CD14-positive monocyte (primary cell): ENCODE data around the gene GGA1. TPM values are rescaled to one million over a fixed set of nuclear protein-coding genes. Genes with fewer than 3 reads are reported as not detected.
"Not testable (repeated sequence)": the region's sequence is repeated elsewhere in the genome, so short reads cannot be mapped to it uniquely, and the experiment has no call there.

Experiments used
- DNase-seq, 3 donors: peaks; one replicate each; pipeline ENCODE4 v3.0.0-alpha.2; 2011 to 2022
- H2AFZ ChIP-seq: 2 replicates; pipeline ENCODE4 v1.6.0; 2012; ENCODE audit warnings: mild to moderate bottlenecking, low read depth, low read length, inconsistent platforms; ENCODE audit not compliant: insufficient read depth, poor library complexity, severe bottlenecking
- H3K27ac ChIP-seq, 2 donors: 1 replicate in 1 of 2; 2 replicates in 1 of 2; pipeline ENCODE4 v1.5.1; 2012 to 2013; ENCODE audit warnings: low read length in 2 of 2, control low read depth in 1 of 2, inconsistent platforms in 1 of 2, low read depth in 1 of 2, mild to moderate bottlenecking in 1 of 2
- H3K27me3 ChIP-seq, 2 donors: one replicate each; pipeline versions ENCODE4 v1.6.0 to v1.6.1; 2011 to 2013; ENCODE audit warnings: low read length in 2 of 2; ENCODE audit not compliant: control insufficient read depth in 2 of 2, insufficient read depth in 2 of 2
- H3K36me3 ChIP-seq, 2 donors: replicated peaks in 1 of 2; 1 replicate in 1 of 2; 2 replicates in 1 of 2; pipeline versions ENCODE4 v1.5.1 to v1.6.1; 2012 to 2013; ENCODE audit warnings: low read length in 2 of 2, control low read depth in 1 of 2, inconsistent platforms in 1 of 2, mild to moderate bottlenecking in 1 of 2; ENCODE audit not compliant: insufficient read depth in 2 of 2, control insufficient read depth in 1 of 2
- H3K4me1 ChIP-seq, 2 donors: 1 replicate in 1 of 2; 2 replicates in 1 of 2; pipeline versions ENCODE4 v1.5.1 to v1.6.1; 2012 to 2013; ENCODE audit warnings: low read length in 2 of 2, control low read depth in 1 of 2, inconsistent platforms in 1 of 2, mild to moderate bottlenecking in 1 of 2, moderate library complexity in 1 of 2; ENCODE audit not compliant: insufficient read depth in 2 of 2, control insufficient read depth in 1 of 2
- H3K4me2 ChIP-seq: replicated peaks from 2 replicates; pipeline ENCODE3; 2012; ENCODE audit warnings: low read length, moderate library complexity, mild to moderate bottlenecking; ENCODE audit not compliant: poor library complexity, severe bottlenecking; ENCODE audit errors: extremely low read depth
- H3K4me3 ChIP-seq, 3 experiments: fragments of 200-600 bp in 1 of 3; sonication (generic) in 1 of 3; replicated peaks in 1 of 3; 1 replicate in 2 of 3; 2 replicates in 1 of 3; pipeline ENCODE4 v1.5.1; 2011 to 2013; ENCODE audit warnings: low read length in 3 of 3, mild to moderate bottlenecking in 3 of 3, control low read depth in 2 of 3, low read depth in 2 of 3, inconsistent platforms in 1 of 3, moderate library complexity in 1 of 3
- H3K79me2 ChIP-seq: 2 replicates; pipeline ENCODE4 v1.6.0; 2012; ENCODE audit warnings: mild to moderate bottlenecking, control low read depth, inconsistent platforms, low read length, moderate library complexity; ENCODE audit not compliant: insufficient read depth
- H3K9ac ChIP-seq: 2 replicates; pipeline ENCODE4 v1.6.0; 2017; ENCODE audit warnings: low read length, mild to moderate bottlenecking; ENCODE audit not compliant: insufficient read depth, poor library complexity, severe bottlenecking
- H3K9me3 ChIP-seq, 2 donors: replicated peaks in 1 of 2; 1 replicate in 1 of 2; 2 replicates in 1 of 2; pipeline versions ENCODE4 v1.5.1 to v1.6.1; 2012 to 2013; ENCODE audit warnings: low read length in 2 of 2, control low read depth in 1 of 2; ENCODE audit not compliant: control insufficient read depth in 1 of 2, insufficient read depth in 1 of 2
- H4K20me1 ChIP-seq: 2 replicates; pipeline ENCODE4 v1.6.0; 2012; ENCODE audit warnings: mild to moderate bottlenecking, low read length, control low read depth, moderate library complexity; ENCODE audit not compliant: insufficient read depth
- H3K27ac Mint-ChIP-seq, 7 donors: one replicate each; pipeline ENCODE4 v1.8.0; 2020; ENCODE audit warnings: mild to moderate bottlenecking in 7 of 7, mixed read lengths in 7 of 7, moderate library complexity in 6 of 7, inconsistent platforms in 2 of 7
- H3K27me3 Mint-ChIP-seq, 3 donors: one replicate each; pipeline ENCODE4 v1.8.0; 2021 to 2022; ENCODE audit warnings: low read depth in 3 of 3, mild to moderate bottlenecking in 3 of 3, mixed read lengths in 3 of 3, moderate library complexity in 3 of 3, inconsistent platforms in 1 of 3
- H3K36me3 Mint-ChIP-seq, 2 donors: one replicate each; pipeline ENCODE4 v1.8.0; 2020; ENCODE audit warnings: mixed read lengths in 2 of 2, inconsistent platforms in 1 of 2, mild to moderate bottlenecking in 1 of 2
- H3K4me1 Mint-ChIP-seq: one replicate; pipeline ENCODE4 v1.8.0; 2020; ENCODE audit warnings: mild to moderate bottlenecking, mixed read lengths
- H3K4me3 Mint-ChIP-seq, 2 donors: one replicate each; pipeline ENCODE4 v1.8.0; 2020; ENCODE audit warnings: mild to moderate bottlenecking in 2 of 2, mixed read lengths in 2 of 2, moderate library complexity in 1 of 2
- H3K9me3 Mint-ChIP-seq, 7 donors: one replicate each; pipeline ENCODE4 v1.8.0; 2020 to 2022; ENCODE audit warnings: mixed read lengths in 7 of 7, mild to moderate bottlenecking in 6 of 7, moderate library complexity in 6 of 7, inconsistent platforms in 2 of 7
- WGBS: methylation state at CpG from one replicate; pipeline ENCODE4 v1.1.5; 2013; ENCODE audit warnings: missing lambda C conversion rate; ENCODE audit not compliant: insufficient coverage; 5-methylcytosine and 5-hydroxymethylcytosine counted together
- intact Hi-C, 2 donors: fragments of 100-400 bp; cut with micrococcal nuclease; formaldehyde crosslinking; loops; one replicate each; pipeline versions ENCODE4 v1.15.0 to v1.15.1; 2023
- polyA plus RNA-seq, 3 donors: library from polyadenylated mRNA; depleted of rRNA in 1 of 3; unstranded in 2 of 3; stranded (reverse) in 1 of 3; fragments of 300-500 nt in 2 of 3; fragments of >200 nt in 1 of 3; fragmentation: Illumina TruSeq in 2 of 3; gene quantifications; 1 replicate in 2 of 3; 2 replicates in 1 of 3; pipeline ENCODE4 v1.2.3, GENCODE V29; 2012 to 2021
- TF ChIP-seq, protein P1 (sequence below): fragments of 200-600 bp; IDR thresholded peaks from one replicate; pipeline ENCODE4 v1.8.0; 2022; ENCODE audit warnings: antibody characterized with exemption, mild to moderate bottlenecking

The GGA1 gene
- polyA plus RNA-seq, 3 donors = 19.8 to 91.0 (median 24.8) TPM

DNA sequence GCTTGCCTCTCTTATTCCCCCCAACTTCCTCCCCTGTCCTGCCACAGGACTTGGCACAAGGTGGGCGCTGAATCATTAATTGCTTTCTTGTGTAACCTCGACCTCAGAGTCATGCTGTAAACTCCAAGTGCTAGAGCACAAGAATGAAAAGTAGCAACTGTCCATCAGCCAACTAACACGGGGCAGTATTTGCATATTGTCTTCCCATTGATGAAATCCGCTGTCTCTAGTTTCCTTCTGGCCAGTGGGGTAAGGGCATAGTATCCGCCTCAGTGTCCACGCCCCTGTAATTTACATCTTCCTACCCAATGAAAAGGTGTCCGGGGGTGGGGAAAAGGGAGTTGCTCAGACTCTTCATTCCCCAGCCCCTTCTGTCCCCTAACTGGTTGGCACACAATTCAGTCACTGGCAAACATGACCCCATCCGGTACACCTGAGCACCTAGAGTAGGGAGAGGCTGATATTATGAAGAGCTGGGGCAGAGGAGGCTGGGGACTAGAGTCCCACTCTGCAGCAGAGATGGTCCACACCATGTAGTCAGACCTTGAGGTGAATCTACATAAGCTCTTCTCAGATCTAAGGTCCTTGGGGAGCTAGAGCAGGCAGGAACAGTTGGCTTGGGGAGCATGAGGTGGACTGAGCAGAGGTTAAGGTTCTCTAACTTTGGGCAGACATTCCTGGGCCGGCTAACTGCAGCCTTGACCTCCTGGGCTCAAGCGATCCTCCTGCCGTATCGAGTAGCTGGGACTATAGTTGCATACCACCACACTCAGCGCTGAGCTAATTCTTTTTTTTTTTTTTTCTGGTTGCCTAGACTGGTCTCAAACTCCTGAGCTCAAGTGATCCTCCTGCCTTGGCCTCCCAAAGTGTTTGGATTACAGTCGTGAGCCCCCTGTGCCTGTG is 6.8 kb upstream of the GGA1 start:
- no peaks in the 10 kb centered on the region for H3K79me2 ChIP-seq
- TF ChIP-seq, protein P1, sequence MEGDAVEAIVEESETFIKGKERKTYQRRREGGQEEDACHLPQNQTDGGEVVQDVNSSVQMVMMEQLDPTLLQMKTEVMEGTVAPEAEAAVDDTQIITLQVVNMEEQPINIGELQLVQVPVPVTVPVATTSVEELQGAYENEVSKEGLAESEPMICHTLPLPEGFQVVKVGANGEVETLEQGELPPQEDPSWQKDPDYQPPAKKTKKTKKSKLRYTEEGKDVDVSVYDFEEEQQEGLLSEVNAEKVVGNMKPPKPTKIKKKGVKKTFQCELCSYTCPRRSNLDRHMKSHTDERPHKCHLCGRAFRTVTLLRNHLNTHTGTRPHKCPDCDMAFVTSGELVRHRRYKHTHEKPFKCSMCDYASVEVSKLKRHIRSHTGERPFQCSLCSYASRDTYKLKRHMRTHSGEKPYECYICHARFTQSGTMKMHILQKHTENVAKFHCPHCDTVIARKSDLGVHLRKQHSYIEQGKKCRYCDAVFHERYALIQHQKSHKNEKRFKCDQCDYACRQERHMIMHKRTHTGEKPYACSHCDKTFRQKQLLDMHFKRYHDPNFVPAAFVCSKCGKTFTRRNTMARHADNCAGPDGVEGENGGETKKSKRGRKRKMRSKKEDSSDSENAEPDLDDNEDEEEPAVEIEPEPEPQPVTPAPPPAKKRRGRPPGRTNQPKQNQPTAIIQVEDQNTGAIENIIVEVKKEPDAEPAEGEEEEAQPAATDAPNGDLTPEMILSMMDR = no peak
- H3K27ac ChIP-seq = no peak overlapping the region
- Mint-ChIP-seq H3K9me3 (no peaks in the 10 kb centered on the region), H3K36me3 (no peaks in the 10 kb centered on the region), H3K27ac (peak overlapping the region in 1 of 7 donors; percentile 48), H3K4me3 (peak overlapping the region in 1 of 2 donors; percentile 49), H3K27me3 (peaks cover 7 to 14% (median 11%) of the 10 kb centered on the region in 3 donors), H3K4me1 (peaks cover 23% of the 10 kb centered on the region)
- H3K4me3 ChIP-seq = no peak overlapping the region
- no peak overlapping the region for H3K9ac ChIP-seq
- WGBS = 70% methylated on average over 7 of the region's 14 CpGs
- H3K36me3 ChIP-seq = no peaks in the 10 kb centered on the region
- peak in 1 of 3 donors; percentile 53 for DNase-seq
- no peaks in the 10 kb centered on the region for H4K20me1 ChIP-seq
- H3K27me3 ChIP-seq = no peaks in the 10 kb centered on the region
- intact Hi-C loops = no loop called here
- H2AFZ ChIP-seq = no peak overlapping the region
- peaks cover 4 to 5% of the 10 kb centered on the region in 2 donors for H3K4me1 ChIP-seq
- no peak overlapping the region for H3K4me2 ChIP-seq
- H3K9me3 ChIP-seq = no peaks in the 10 kb centered on the region

DNA sequence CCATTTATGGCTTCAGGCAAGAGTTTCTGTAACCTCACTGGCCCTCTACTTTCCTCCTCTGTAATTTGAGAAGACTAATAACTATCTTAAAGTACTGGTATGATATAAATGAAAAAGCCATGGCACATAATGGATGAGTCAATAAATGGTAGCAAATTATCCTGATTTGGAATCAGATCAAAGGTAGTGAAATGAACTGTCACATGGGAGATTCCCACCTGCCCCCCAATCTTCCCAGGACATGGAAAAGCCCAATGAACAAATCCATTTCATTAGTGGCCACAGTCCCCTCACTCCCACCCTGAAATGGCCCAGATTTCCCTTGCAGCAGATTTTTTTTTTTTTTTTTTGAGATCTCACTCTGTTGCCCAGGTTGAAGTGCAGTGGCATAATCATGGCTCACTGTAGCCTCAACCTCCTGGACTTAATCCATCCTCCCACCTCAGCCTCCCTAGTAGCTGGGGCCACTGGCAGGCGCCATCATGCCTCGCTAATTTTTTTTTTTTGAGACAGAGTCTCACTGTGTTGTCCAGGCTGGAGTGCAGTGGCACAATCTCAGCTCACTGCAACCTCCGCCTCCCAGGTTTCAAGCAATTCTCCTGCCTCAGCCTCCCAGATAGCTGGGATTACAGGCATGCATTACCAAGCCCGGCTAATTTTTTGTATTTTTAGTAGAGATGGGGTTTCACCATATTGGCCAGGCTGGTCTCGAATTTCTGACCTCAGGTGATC is 5.9 kb upstream of the GGA1 start:
- H2AFZ ChIP-seq, intact Hi-C loops, H3K27ac ChIP-seq, DNase-seq, H3K79me2 ChIP-seq, H3K27me3 ChIP-seq, H3K4me3 ChIP-seq, H3K9me3 Mint-ChIP-seq, H3K9me3 ChIP-seq, H3K9ac ChIP-seq, H3K4me3 Mint-ChIP-seq, H3K4me2 ChIP-seq, H3K36me3 Mint-ChIP-seq, H3K27ac Mint-ChIP-seq, H4K20me1 ChIP-seq, H3K36me3 ChIP-seq: not testable (repeated sequence)
- peaks cover 7 to 15% (median 11%) of the 10 kb centered on the region in 3 donors for H3K27me3 Mint-ChIP-seq
- peaks cover 33% of the 10 kb centered on the region for H3K4me1 Mint-ChIP-seq
- H3K4me1 ChIP-seq = peaks cover 13 to 14% of the 10 kb centered on the region in 2 donors
- 96% methylated on average over 3 of the region's 5 CpGs for WGBS
